Dermis microvascular lymphatic vessel endothelial cell (primary cell): ENCODE results near the gene IZUMO2. TPM values are rescaled to one million over a fixed set of nuclear protein-coding genes. Genes with fewer than 3 reads are reported as not detected.
"Not testable (repeated sequence)": the region's sequence is repeated elsewhere in the genome, so short reads cannot be mapped to it uniquely, and the experiment has no call there.

Source experiments
- DNase-seq, 2 donors: peaks; one replicate each; pipeline versions ENCODE4 v3.0.0 to v3.0.0-alpha.2; 2010; ENCODE audit warnings: low read depth in 2 of 2
- total RNA-seq: library from RNA; depleted of rRNA; stranded (reverse); fragments of >200 nt; gene quantifications from 2 replicates; pipeline ENCODE4 v1.2.1, GENCODE V29; 2014

The IZUMO2 gene
- total RNA-seq, 1 donor from 2014 or later, result not detected

- DNase-seq, result peak in 1 of 2 donors; percentile 3
These were observed 26.3 kb downstream of the IZUMO2 start for GRCh38 chr19:50136603-50137365.

DNA sequence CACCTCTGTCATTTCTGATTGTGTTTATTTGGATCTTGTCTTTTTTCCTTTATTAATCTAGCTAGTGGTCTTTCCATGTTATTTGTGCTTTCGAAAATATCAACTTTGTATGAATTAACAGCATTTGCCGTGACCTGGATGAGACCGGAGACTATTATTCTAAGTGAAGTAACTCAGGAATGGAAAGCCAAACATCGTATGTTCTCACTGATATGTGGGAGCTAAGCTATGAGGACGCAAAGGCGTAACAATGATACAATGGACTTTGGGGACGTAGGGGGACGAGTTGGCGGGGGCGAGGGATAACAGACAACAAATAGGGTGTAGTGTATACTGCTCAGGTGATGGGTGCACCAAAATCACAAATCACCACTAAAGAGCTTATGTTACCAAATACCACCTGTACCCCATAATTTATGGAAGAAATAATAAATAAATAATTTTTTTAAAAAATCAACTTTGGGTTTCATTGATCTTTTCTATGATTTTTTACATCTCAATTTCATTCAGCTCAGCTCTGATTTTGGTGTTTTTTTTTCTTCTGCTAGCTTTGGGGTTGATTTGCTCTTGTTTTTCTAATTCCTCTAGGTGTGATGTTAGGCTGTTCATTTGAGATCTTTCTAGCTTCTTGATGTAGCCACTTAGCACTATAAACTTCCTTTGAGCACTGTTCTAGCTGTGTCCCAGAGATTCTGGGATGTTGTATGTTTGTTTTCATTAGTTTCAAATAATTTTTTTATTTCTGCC lies 27.1 kb downstream of the IZUMO2 start:
- peak in 1 of 2 donors; percentile 6 for DNase-seq

- not testable (repeated sequence) for DNase-seq
These were observed 28.0 kb downstream of the IZUMO2 start for GRCh38 chr19:50134777-50135719.

DNA sequence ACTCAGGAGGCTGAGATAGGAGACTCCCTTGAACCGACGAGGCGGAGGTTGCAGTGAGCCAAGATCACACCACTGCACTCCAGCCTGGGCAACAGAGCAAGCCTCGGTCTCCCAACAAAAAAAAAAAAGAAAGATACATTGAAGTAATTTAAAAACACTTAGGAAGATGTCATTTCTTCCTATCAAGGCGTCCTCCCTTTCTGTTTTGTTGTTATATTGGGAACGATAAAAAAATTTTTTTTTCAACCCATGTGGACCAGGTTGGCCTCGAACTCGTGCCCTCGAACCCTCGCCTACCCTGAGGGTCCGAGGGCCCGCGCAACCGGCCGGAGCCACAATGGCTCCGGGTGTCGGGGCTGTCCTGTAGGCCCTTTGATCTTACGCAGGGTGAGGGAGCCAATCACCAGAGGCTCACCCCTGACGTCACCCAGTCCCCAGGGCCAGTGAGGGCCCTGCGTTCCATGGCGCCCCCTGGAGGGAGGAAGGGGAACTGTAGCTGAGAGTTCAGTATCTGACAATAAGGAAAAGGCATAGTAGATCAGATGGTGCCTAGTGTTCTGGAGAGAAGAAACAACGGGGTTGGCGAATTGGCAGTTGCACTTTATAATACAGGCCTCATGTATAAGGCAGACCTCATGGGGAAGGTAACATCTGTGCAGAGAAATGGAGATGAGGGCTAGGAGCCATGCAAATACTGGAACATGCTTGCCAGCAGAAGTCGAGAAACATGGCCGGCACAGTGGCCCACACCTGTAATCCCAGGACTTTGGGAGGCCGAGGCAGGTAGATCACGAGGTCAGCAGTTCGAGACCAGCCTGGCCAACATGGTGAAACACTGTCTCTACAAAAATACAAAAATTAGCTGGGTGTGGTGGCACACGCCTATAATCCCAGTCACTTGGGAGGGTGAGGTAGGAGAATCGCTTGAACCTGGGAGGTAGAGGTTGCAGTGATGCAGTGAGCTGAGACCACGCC lies 29.3 kb downstream of the IZUMO2 start:
- not testable (repeated sequence) for DNase-seq

DNA sequence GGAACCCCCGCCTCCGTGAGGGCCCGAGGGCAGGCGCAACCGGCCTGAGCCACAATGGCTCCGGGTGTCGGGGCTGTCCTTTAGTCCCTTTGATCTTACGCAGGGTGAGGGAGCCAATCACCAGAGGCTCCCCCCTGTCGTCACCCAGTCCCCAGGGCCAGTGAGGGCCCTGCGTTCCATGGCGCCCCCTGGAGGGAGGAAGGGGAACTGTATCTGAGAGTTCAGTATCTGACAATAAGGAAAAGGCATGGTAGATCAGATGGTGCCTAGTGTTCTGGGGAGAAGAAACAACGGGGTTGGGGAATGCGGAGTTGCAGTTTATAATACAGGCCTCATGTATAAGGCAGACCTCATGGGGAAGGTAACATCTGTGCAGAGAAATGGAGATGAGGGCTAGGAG lies 59.1 kb downstream of the IZUMO2 start:
- DNase-seq, result not testable (repeated sequence)

GRCh38 chr19:50103405-50103804 lies 59.7 kb downstream of the IZUMO2 start:
- DNase-seq, result not testable (repeated sequence)

Other genes with a start within 250 kb of the IZUMO2 start
- 3.3 and 5.2 TPM in 2 replicates for gene ATF5, start 234.1 kb downstream of the IZUMO2 start, total RNA-seq
- 18.9 and 24.5 TPM in 2 replicates for gene NUP62, start 233.8 kb downstream of the IZUMO2 start, total RNA-seq
- gene SIGLEC11, start 202.1 kb downstream of the IZUMO2 start, total RNA-seq, result not detected in 2 replicates
- 15.0 and 19.1 TPM in 2 replicates for gene VRK3, start 137.9 kb downstream of the IZUMO2 start, total RNA-seq
- gene ZNF473, start 137.3 kb downstream of the IZUMO2 start, total RNA-seq, result 3.6 and 5.2 TPM in 2 replicates
- gene MYH14, start 40.3 kb upstream of the IZUMO2 start, total RNA-seq, result under 0.01 and 0.25 TPM in 2 replicates
- 0.13 and 0.76 TPM in 2 replicates for gene KCNC3, start 166.1 kb upstream of the IZUMO2 start, total RNA-seq
- gene NAPSA, start 202.4 kb upstream of the IZUMO2 start, total RNA-seq, result under 0.01 TPM in 2 replicates
- gene NR1H2, start 213.2 kb upstream of the IZUMO2 start, total RNA-seq, result 37.7 and 82.6 TPM in 2 replicates
- 38.8 and 56.6 TPM in 2 replicates for gene POLD1, start 221.1 kb upstream of the IZUMO2 start, total RNA-seq